IPS-NIHi11 (cell line): ENCODE results near the gene BTRC.
"Not testable (repeated sequence)": the region's sequence is repeated elsewhere in the genome, so short reads cannot be mapped to it uniquely, and the experiment has no call there.

Experiments
- DNase-seq: peaks from one replicate; pipeline ENCODE4 v3.0.0; 2012; ENCODE audit warnings: mixed read lengths, low spot score

The BTRC gene

GRCh38 chr10:101587725-101588653 lies 234.0 kb downstream of the BTRC start, which contains the start of the genes DPCD and POLL:
Gene DPCD (plus strand): TSS chr10:101588321. CDS start chr10:101588337, 16 bp downstream.
Gene POLL (minus strand): TSS chr10:101588257. CDS start chr10:101587360, 897 bp downstream.
- peak; percentile 100 for DNase-seq

- no peak for DNase-seq
Observed at GRCh38 chr10:101588879-101589278, 234.9 kb downstream of the BTRC start.

- not testable (repeated sequence) for DNase-seq
Observed at GRCh38 chr10:101593331-101593730, 239.4 kb downstream of the BTRC start.

- DNase-seq: no peak
Observed at GRCh38 chr10:101595591-101596433, 241.8 kb downstream of the BTRC start.

GRCh38 chr10:101597091-101597900 lies 243.3 kb downstream of the BTRC start:
- DNase-seq: no peak

GRCh38 chr10:101601541-101601940 lies 247.6 kb downstream of the BTRC start:
- DNase-seq: no peak

- DNase-seq: peak; percentile 93
Observed at GRCh38 chr10:101602761-101603398, 248.9 kb downstream of the BTRC start.
